Common myeloid progenitor, CD34-positive (primary cell): ENCODE data around the gene MPHOSPH6.
"Not testable (repeated sequence)": the region's sequence is repeated elsewhere in the genome, so short reads cannot be mapped to it uniquely, and the experiment has no call there.

ENCODE experiments used
- CTCF ChIA-PET: fragments of 350-600 bp; sonication (Branson Sonifier 250); formaldehyde crosslinking; loops from one replicate; lab custom pipeline; 2021; ENCODE audit warnings: antibody characterized with exemption; lab: Charles Lee
- POLR2A ChIA-PET: fragments of 350-600 bp; sonication (Branson Sonifier 250); formaldehyde crosslinking; loops from one replicate; lab custom pipeline; 2021; ENCODE audit warnings: antibody characterized with exemption; lab: Charles Lee
- DNase-seq, 3 donors: peaks; one replicate each; pipeline versions ENCODE4 v3.0.0 to v3.0.0-alpha.2; 2013
- H3K27ac ChIP-seq, 2 experiments: 1 replicate in 1 of 2; 2 replicates in 1 of 2; pipeline ENCODE4 v1.7.0; 2013; ENCODE audit warnings: inconsistent platforms in 2 of 2, low read length in 2 of 2, mild to moderate bottlenecking in 2 of 2, low read depth in 1 of 2, moderate library complexity in 1 of 2; ENCODE audit not compliant: severe bottlenecking in 2 of 2, insufficient read depth in 1 of 2, poor library complexity in 1 of 2
- H3K27me3 ChIP-seq, 5 experiments: replicated peaks in 2 of 5; 1 replicate in 3 of 5; 2 replicates in 2 of 5; pipeline versions ENCODE4 v1.6.1 to v1.7.0; 2013; ENCODE audit warnings: low read length in 4 of 5, mild to moderate bottlenecking in 2 of 5, moderate library complexity in 2 of 5, inconsistent platforms in 1 of 5; ENCODE audit not compliant: insufficient read depth in 5 of 5, control insufficient read depth in 4 of 5
- H3K36me3 ChIP-seq, 4 experiments: 1 replicate in 2 of 4; 2 replicates in 2 of 4; pipeline versions ENCODE4 v1.6.1 to v1.7.0; 2013; ENCODE audit warnings: low read length in 3 of 4, control low read depth in 1 of 4, mild to moderate bottlenecking in 1 of 4; ENCODE audit not compliant: control insufficient read depth in 4 of 4, insufficient read depth in 4 of 4
- H3K4me1 ChIP-seq, 4 experiments: 1 replicate in 3 of 4; 2 replicates in 1 of 4; pipeline versions ENCODE4 v1.6.1 to v1.7.1; 2013; ENCODE audit warnings: low read length in 3 of 4, mild to moderate bottlenecking in 3 of 4, control low read depth in 1 of 4, inconsistent platforms in 1 of 4, moderate library complexity in 1 of 4; ENCODE audit not compliant: control insufficient read depth in 4 of 4, insufficient read depth in 4 of 4; ENCODE audit errors: control extremely low read depth in 1 of 4
- H3K4me3 ChIP-seq, 7 experiments: 1 replicate in 4 of 7; 2 replicates in 3 of 7; pipeline versions ENCODE4 v1.5.1 to v1.7.0; 2013; ENCODE audit warnings: mild to moderate bottlenecking in 7 of 7, low read length in 6 of 7, moderate library complexity in 6 of 7, inconsistent platforms in 2 of 7, low read depth in 2 of 7, control low read depth in 1 of 7; ENCODE audit not compliant: insufficient read depth in 4 of 7, control insufficient read depth in 1 of 7; ENCODE audit errors: extremely low read depth in 1 of 7
- H3K9me3 ChIP-seq, 5 experiments: 1 replicate in 4 of 5; 2 replicates in 1 of 5; pipeline versions ENCODE4 v1.6.1 to v1.7.1; 2013; ENCODE audit warnings: low read length in 4 of 5, mild to moderate bottlenecking in 2 of 5, inconsistent platforms in 1 of 5, low read depth in 1 of 5, moderate library complexity in 1 of 5; ENCODE audit not compliant: control insufficient read depth in 4 of 5, insufficient read depth in 2 of 5; ENCODE audit errors: control extremely low read depth in 1 of 5
- WGBS: methylation state at CpG from one replicate; pipeline ENCODE4 v1.1.5; 2013; ENCODE audit not compliant: insufficient coverage; 5-methylcytosine and 5-hydroxymethylcytosine counted together

The MPHOSPH6 gene

GRCh38 chr16:82152196-82152595, 17.8 kb downstream of the MPHOSPH6 start:
- Histone ChIP-seq H3K9me3 (peaks cover 0 to 15% (median 2%) of the 10 kb centered on the region in 5 experiments), H3K4me1 (peaks cover 0 to 21% (median 7%) of the 10 kb centered on the region in 4 experiments), H3K36me3 (peaks cover 3 to 55% (median 27%) of the 10 kb centered on the region in 4 experiments), H3K27ac (no peak overlapping the region), H3K4me3 (peak overlapping the region in 1 of 7 experiments; percentile 11), H3K27me3 (no peaks in the 10 kb centered on the region)
- POLR2A ChIA-PET: no interaction called here
- DNase-seq: no peak
- CTCF ChIA-PET: interaction anchor here (2.3 kb wide), 1 partner anchor 21 kb away, joined by 4 read pairs; no protein-coding TSS in a partner anchor
- whole genome bisulfite sequencing: 39% methylated on average over 2 of the region's 2 CpGs

- WGBS: no CpG with 5 or more reads among the region's 1 CpG
- Histone ChIP-seq H3K27ac (no peak overlapping the region), H3K4me1 (peaks cover 0 to 24% (median 7%) of the 10 kb centered on the region in 4 experiments), H3K27me3 (no peaks in the 10 kb centered on the region), H3K36me3 (peaks cover 2 to 65% (median 31%) of the 10 kb centered on the region in 4 experiments), H3K9me3 (peaks cover 0 to 15% (median 2%) of the 10 kb centered on the region in 5 experiments), H3K4me3 (no peak overlapping the region)
- CTCF ChIA-PET: interaction anchor here (0.6 kb wide), 1 partner anchor 512 kb away, joined by 3 read pairs; no protein-coding TSS in a partner anchor
- POLR2A ChIA-PET: no interaction called here
- no peak for DNase-seq
Measured at GRCh38 chr16:82150549-82150948, 19.5 kb downstream of the MPHOSPH6 start.

- ChIA-PET POLR2A (no interaction called here), CTCF (no interaction called here)
- Histone ChIP-seq H3K36me3 (peaks cover 2 to 57% (median 26%) of the 10 kb centered on the region in 4 experiments), H3K4me1 (peaks cover 0 to 25% (median 7%) of the 10 kb centered on the region in 4 experiments), H3K27me3 (no peaks in the 10 kb centered on the region), H3K9me3 (peaks cover 0 to 7% (median 2%) of the 10 kb centered on the region in 5 experiments), H3K4me3 (no peak overlapping the region), H3K27ac (no peak overlapping the region)
- DNase-seq: no peak
- WGBS: no CpG with 5 or more reads among the region's 2 CpGs
Measured at GRCh38 chr16:82149536-82149935, 20.5 kb downstream of the MPHOSPH6 start.

- no peak for DNase-seq
- Histone ChIP-seq H3K4me3 (no peak overlapping the region), H3K27me3 (no peaks in the 10 kb centered on the region), H3K36me3 (peaks cover 2 to 45% (median 16%) of the 10 kb centered on the region in 4 experiments), H3K9me3 (no peaks in the 10 kb centered on the region), H3K4me1 (peaks cover 0 to 15% (median under 1%) of the 10 kb centered on the region in 4 experiments), H3K27ac (no peak overlapping the region)
- WGBS: 95% methylated on average over 4 of the region's 5 CpGs
- ChIA-PET CTCF (no interaction called here), POLR2A (no interaction called here)
Measured at GRCh38 chr16:82147546-82147945, 22.5 kb downstream of the MPHOSPH6 start.

- Histone ChIP-seq H3K27ac (no peak overlapping the region), H3K36me3 (peaks cover 2 to 40% (median 16%) of the 10 kb centered on the region in 4 experiments), H3K27me3 (no peaks in the 10 kb centered on the region), H3K4me1 (peaks cover 0 to 10% (median 0%) of the 10 kb centered on the region in 4 experiments), H3K9me3 (no peaks in the 10 kb centered on the region), H3K4me3 (no peak overlapping the region)
- no peak for DNase-seq
- CTCF ChIA-PET: no interaction called here
- POLR2A ChIA-PET: no interaction called here
- 98% methylated on average over 5 of the region's 5 CpGs for WGBS
Measured at GRCh38 chr16:82146957-82147356, 23.1 kb downstream of the MPHOSPH6 start.

- H3K27me3 ChIP-seq: no peaks in the 10 kb centered on the region
- H3K27ac ChIP-seq: no peak overlapping the region
- no peaks in the 10 kb centered on the region for H3K9me3 ChIP-seq
- H3K36me3 ChIP-seq: peaks cover 2 to 40% (median 16%) of the 10 kb centered on the region in 4 experiments
- 80% methylated on average over 2 of the region's 3 CpGs for WGBS
- peaks cover 0 to 9% (median 0%) of the 10 kb centered on the region in 4 experiments for H3K4me1 ChIP-seq
- ChIA-PET POLR2A (no interaction called here), CTCF (no interaction called here)
- H3K4me3 ChIP-seq: no peak overlapping the region
- DNase-seq: peak in 2 of 3 donors; percentile 19 to 42
Measured at GRCh38 chr16:82146556-82146955, 23.5 kb downstream of the MPHOSPH6 start.

- peaks cover 0 to 12% (median 0%) of the 10 kb centered on the region in 4 experiments for H3K4me1 ChIP-seq
- DNase-seq, H3K9me3 ChIP-seq, H3K27ac ChIP-seq, POLR2A ChIA-PET, H3K4me3 ChIP-seq, H3K36me3 ChIP-seq, H3K27me3 ChIP-seq: not testable (repeated sequence)
- 90% methylated on average over 3 of the region's 19 CpGs for WGBS
- CTCF ChIA-PET: interaction anchor here (1.3 kb wide), 1 partner anchor 14 kb away, joined by 3 read pairs; no protein-coding TSS in a partner anchor
Measured at GRCh38 chr16:82139286-82139571, 30.8 kb downstream of the MPHOSPH6 start.
